RWPE2 (cell line): ENCODE measurements around the gene CYP26B1.

Source experiments
- ATAC-seq: fragments of 200-7000 bp; cut with Tn5 transposase; 3 replicates; pipeline ENCODE4 v1.9.1; 2021; ENCODE audit warnings: low read depth
- DNase-seq: peaks from one replicate; pipeline ENCODE4 v3.0.0-alpha.2; 2020; ENCODE audit warnings: low spot score
- H3K27ac ChIP-seq: fragments of 450-650 bp; 2 replicates; pipeline ENCODE4 v1.5.1; 2017; ENCODE audit warnings: mild to moderate bottlenecking; ENCODE audit not compliant: poor library complexity, severe bottlenecking
- H3K27me3 ChIP-seq: fragments of 250-450 bp; sonication (Bioruptor Pico); 2 replicates; pipeline ENCODE4 v1.5.1; 2021; ENCODE audit warnings: mild to moderate bottlenecking, moderate library complexity; ENCODE audit not compliant: insufficient read depth, poor library complexity, severe bottlenecking
- H3K36me3 ChIP-seq: fragments of 250-450 bp; sonication (Bioruptor Pico); 2 replicates; pipeline ENCODE4 v1.5.1; 2020; ENCODE audit warnings: low read depth, mild to moderate bottlenecking, moderate library complexity
- H3K4me1 ChIP-seq: fragments of 250-450 bp; sonication (Bioruptor Pico); 2 replicates; pipeline ENCODE4 v1.5.1; 2021; ENCODE audit warnings: mild to moderate bottlenecking, moderate library complexity; ENCODE audit not compliant: insufficient read depth, poor library complexity, severe bottlenecking
- H3K4me3 ChIP-seq: fragments of 250-450 bp; sonication (Bioruptor Pico); 2 replicates; pipeline ENCODE4 v1.5.1; 2021; ENCODE audit warnings: mild to moderate bottlenecking, moderate library complexity; ENCODE audit not compliant: severe bottlenecking
- H3K9me3 ChIP-seq: fragments of 250-450 bp; sonication (Bioruptor Pico); 2 replicates; pipeline ENCODE4 v1.5.1; 2021; ENCODE audit warnings: mild to moderate bottlenecking, moderate library complexity; ENCODE audit not compliant: severe bottlenecking
- CTCF ChIP-seq: fragments of 450-650 bp; IDR thresholded peaks from one replicate; pipeline ENCODE4 v1.5.1; 2017; ENCODE audit warnings: mild to moderate bottlenecking, moderate library complexity; ENCODE audit not compliant: poor library complexity, severe bottlenecking

Gene CYP26B1

DNA sequence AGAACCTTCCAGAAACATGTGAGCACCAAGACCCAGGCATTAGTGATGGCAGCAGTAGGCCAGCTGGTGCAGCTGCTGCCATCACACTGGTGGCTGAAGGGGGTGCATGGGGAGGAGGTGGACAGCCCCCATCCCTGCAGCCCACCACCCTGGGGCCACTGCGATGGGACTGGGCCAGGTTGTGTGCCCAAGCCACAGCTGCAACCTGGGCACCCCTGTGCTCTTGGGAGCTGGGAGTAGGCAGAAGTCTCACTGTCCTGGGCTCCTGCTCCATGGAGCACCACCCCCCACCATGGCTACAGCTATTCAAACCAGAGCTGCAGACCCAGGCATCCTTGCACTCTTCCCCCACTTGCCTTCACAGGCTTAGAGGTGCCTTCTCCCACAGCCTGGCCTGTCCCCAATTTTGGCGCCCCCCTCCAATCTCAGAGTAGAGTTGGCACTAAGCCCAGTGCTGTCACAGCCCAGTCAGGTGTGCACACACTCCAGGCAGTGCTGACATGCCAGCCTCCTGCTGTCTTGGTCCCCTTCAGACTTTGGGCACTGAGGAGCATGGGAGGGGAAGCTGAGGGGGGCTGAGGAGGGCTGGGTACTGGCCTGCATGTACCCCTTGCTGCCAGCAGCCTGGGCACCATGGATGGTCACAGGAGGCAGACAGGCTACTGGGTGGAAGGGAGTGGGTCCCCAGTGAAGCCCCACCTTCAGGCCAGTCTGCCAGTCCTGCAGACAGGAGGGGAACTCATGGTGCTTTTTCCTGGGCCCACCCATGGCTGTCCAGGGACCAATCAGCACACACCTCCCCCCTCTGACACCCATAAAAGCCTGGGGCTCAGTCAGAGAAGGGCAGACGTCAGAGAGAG is 67.1 kb downstream of the CYP26B1 start:
- H3K27ac ChIP-seq: no peak overlapping the region
- H3K9me3 ChIP-seq: no peaks in the 10 kb centered on the region
- no peaks in the 10 kb centered on the region for H3K4me1 ChIP-seq
- DNase-seq (no peak), ATAC-seq (no peak)
- H3K4me3 ChIP-seq: no peak overlapping the region
- no peaks in the 10 kb centered on the region for H3K36me3 ChIP-seq
- TF ChIP-seq CTCF: no peak
- no peaks in the 10 kb centered on the region for H3K27me3 ChIP-seq
